HG03469 (cell line): ENCODE measurements around the gene ZFR2.

Experiments used
- ATAC-seq: cut with Tn5 transposase; IDR thresholded peaks from one replicate; pipeline ENCODE4 v1.9.1; 2021; ENCODE audit warnings: mild to moderate bottlenecking, moderate library complexity, moderate number of reproducible peaks; ENCODE audit not compliant: unreplicated experiment

Gene ZFR2

DNA sequence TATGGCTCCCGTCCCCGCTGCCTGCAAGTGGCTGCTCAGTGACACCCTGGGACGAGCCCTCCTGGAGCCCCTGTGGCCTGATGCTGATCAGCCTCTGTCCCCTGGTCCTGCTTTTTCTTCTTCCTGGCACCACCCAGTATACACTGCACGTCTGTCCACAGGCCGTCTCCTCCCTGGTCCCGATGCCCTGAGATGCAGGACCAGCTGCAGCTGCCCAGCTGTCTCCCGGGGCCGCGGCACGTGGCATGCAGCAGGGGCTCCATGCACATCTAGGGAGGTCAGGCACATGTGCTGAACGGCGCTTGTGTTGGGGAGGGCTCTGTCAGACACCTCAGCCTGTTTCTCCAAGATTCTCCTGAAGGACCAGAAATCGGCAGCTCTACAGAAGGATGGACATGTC, 30.2 kb downstream of the ZFR2 start:
- ATAC-seq: no peak

DNA sequence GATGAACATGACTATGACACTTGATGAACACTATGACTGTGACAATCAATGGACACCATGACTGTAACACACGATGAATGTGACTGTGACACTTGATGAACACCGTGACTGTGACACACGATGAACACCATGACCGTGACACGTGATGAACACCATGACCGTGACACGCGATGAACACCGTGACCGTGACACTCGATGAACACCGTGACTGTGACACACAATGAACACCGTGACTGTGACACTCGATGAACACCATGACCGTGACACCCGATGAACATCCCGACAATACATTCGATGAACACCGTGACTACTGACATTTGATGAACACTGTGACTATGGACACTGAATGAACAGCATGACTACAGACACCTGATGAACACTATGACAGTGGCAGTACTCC, 30.9 kb downstream of the ZFR2 start:
- no peak for ATAC-seq

DNA sequence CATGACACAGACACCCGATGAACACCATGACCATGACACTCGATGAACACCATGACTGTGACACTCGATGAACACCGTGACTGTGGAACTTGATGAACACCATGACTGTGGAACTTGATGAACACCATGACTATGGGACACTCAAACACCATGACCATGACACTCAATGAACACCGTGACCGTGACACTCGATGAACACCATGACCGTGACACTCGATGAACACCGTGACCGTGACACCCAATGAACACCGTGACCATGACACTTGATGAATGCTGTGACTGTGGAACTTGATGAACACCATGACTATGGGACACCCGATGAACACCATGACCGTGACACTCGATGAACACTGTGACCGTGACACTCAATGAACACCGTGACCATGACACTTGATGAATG, 31.5 kb downstream of the ZFR2 start:
- no peak for ATAC-seq

DNA sequence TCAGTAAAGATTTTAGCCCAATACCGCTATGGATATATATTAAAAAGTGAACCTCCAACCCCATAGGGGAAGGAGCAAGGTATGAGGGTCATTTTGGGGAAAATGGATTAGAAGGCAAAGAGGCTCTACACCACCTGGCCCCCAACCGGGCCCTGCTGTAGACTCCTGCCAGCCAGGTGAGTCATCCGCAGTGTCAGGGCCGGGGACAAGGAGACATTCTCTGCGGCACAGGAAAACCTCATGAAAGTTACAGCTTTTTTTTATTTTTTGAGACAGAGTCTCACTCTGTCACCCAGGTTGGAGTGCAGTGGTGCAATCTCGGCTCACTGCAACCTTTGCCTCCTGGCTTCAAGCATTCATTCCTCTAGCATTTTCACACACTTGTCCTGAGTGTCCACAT, 32.0 kb downstream of the ZFR2 start:
- ATAC-seq: no peak

DNA sequence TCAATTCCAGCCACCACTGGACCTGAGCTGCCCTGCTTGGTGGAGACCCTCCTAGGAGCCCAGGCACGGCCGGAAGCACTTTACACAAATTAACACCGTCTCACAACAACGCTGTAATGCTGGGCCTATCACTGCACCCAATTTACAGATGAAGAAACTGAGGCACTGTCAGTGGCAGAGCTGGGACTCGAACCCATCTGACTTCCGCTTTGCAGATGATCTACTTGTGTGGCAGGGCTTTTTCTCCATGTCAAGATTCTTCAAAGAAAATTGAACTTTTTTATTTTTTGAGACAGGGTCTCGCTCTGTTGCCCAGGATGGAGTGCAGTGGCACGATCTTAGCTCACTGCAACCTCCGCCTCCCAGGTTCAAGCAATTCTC, 33.8 kb downstream of the ZFR2 start:
- ATAC-seq: no peak

DNA sequence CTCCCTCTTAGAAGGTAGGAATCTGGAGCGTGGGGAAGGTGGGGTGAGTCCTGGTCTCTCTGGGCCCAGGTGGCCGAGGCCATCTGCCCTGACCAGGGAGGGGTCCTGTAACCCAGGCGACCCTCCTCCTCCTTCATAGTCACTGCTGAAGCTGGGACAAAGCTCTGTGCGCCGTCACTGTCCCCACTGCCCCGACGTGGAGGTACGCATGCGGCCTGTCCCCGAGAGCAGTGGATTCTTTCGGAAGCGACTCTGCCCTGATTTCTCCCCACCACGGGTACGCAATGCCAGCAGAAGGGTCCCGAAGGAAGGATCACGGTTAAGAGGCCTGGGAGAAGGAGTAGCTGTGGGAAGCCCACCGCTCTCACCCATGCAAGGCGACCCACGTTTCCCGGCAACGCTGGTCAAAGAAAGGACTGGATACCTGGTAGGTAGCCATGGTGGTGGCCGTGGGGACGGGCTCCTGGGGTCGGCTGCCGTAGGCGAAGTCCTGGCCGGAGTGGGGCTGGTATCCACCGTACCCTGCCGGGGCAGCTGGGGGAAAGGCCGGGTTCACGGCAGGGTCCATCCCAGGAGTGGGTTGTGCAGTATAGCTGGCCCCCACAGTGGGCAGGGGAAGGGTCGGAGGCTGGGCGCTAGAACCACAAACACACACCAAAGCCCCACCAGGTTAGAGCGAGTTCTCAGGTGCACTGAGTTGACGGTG, 34.3 kb downstream of the ZFR2 start:
- ATAC-seq: no peak

DNA sequence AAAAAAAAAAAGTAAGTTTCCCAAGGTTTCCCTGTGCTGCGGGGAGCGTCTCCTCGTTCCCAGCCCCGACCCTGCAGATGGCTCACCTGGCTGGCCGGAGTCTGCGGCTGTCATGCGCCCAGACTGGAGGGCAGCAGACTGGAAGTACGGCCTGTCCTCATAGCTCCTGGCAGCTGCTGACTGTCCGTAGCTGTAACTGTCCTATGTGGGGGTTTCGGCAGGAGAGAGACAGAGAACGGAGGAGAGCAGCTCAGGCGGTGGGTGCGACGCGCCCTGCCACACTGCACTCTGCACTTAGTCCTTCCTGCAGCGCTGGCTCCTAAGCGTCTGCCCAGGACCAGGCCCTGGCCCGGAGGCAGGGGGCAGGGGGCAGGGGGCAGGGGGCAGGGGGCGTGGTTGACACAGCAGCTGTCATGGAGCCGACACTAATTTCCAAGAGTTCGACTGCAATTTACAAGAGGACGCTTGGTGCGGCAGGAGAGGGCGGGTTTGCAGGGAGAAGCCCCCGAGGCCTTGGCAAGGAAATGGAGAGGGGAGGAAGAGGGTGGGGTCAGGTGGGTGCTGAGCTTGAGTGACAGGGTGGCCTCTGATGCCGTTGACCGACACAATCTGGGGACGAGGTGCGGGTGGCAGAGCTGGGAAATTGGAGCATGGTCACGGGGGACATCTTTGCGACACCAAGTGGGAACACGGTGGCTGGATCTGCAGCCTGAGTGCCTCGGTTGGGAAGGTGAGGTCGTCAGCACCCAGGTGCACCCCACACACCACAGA, 35.1 kb downstream of the ZFR2 start:
- ATAC-seq: no peak

DNA sequence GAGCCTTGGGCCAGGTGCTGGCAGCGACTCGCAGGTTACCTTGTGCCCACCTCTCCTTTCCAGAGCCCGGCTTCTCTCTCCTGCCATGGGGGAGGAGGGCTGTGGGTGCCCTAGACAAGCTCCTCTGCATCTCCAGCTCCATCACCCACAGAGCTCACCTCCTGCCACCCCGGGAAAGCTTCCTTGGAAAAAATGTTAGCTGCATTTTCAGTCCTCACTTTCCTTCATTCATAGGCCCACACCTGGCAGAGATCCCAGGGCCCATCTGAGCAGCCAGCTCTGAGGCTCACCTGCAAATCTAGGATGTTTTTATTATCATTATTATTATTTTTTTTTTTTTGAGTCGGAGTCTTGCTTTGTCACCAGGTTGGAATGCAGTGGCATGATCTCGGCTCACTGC, 36.8 kb downstream of the ZFR2 start:
- no peak for ATAC-seq

DNA sequence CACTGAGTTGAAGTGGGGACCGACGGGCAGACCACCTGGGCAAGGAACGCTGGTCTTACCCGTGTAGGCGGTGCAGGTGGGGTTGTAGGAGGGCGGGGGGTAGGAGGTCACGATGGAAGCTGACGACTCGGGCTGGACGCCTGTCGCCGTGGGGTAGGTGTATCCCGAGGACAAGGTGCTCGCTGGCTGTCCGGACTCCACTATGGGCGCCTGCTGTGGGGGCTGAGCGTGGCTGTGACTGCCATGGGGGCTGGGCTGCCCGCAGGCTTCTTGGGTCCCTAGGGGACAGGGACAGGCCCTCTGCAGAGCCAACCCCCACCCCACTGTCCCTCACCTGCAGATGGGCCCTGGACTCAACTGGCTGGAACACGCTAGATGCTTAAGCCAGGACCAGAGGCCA, 37.2 kb downstream of the ZFR2 start:
- ATAC-seq: no peak

DNA sequence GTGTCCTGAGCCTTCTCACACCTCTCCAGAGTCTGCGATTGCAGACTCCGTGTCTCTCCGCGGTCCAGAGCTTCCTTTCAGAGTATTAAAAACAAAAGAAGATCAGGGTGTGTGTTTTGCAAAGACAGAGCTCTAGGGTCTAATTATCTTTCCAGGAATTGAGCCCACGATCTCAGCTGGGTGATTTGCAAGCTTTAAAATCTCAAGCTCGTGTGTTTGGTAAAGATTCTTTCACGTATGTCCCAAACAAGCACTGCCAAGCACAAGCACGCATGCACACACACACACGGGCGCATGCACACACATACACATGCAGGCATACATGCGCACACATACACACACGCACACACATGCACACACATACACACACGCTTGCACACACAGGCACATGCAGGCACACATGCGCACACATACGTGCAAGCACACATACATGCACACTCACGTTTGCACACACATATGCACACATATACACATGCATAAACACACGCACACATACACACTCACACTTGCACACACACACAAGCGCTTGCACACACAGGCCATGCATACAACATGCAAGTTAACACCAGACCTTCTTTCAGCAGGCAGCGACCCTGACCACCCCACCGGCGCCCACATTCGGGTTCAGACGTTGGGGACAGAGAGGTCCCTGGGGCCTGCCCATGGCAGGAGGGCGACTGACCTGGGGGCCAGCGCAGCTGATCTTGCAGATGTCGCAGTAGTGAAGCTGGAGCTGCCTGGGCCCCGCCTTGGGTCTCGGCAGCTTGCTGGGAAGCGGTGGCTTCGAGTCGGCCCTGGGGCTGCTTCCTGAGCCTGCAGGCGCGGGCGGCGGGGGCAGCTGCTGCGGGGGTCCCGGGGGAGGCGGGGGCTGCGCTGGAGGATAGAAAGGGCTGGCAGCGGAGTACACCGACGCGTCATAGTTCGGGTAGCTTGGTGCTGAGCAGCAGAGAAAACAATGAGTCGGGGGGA, 37.9 kb downstream of the ZFR2 start:
- ATAC-seq: no peak

DNA sequence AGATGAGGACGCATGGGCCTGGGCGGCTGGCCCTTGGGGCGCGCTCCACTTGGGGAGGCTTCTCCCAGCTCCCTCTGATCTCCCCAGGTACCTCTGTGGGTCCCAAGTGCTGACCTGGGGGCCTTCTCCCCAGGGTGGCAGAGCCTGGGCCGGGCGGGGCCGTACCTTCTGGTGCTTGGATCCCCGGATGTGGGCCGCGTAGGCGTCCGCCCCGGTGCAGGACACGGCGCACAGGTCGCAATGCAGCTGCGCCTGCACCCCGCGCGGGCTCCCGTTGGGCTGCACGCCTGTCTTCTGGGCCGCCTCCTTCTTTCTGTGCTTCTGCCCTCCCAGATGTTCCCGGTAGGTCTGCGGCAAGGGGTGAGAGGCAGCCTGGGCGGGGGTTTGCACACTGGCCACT, 41.5 kb downstream of the ZFR2 start:
- ATAC-seq: no peak

DNA sequence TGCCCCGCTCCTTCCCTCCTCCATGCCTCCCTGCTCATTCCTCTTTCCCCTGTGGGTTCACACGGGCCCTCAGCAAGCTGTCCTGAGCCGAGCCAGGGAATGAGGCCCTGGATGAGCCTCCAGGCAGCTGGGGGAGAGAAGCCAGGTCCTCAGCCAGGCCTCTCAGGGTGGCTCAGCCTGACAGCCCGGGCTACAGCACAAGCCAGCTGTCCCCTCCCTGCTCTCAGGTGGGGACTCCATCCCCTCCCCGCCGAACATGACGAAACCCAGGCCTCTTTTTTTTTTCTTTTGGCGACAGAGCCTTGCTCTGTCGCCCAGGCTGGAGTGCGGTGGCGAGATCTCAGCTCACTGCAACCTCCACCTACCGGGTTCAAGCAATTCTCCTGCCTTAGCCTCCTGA, 42.7 kb downstream of the ZFR2 start:
- no peak for ATAC-seq

DNA sequence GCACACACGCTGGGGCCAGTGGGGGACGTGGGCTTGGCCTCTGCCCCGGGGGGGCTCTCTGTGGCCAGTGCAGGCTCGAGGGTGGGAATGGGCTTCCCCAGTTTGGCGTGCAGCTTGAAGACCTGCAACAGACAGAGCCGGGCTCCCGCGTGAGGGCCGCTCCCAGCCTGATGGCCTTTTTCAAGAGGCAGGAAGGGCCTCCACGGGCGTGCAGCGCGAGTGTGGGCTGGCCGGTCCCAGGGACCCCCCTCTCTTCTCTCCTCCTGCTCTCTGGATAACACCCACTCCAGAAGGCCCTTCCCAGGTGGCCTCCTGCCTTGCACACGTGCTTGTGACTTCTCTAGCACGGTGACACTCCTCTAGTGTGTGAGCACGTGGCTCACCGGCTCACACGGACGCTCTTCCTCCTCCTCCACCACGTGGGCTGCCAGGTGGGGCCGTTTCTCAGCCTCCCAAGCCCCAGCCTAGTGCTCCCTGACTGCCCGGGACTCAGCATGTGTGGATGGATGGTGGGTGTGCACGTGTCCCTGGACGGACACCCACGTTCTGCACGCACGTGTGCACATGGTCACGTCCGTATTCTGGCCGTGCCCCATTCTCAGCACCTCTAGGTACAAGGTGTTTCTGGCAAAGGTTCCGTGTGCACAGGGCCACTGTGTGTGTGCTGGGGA, 43.4 kb downstream of the ZFR2 start:
- ATAC-seq: no peak

DNA sequence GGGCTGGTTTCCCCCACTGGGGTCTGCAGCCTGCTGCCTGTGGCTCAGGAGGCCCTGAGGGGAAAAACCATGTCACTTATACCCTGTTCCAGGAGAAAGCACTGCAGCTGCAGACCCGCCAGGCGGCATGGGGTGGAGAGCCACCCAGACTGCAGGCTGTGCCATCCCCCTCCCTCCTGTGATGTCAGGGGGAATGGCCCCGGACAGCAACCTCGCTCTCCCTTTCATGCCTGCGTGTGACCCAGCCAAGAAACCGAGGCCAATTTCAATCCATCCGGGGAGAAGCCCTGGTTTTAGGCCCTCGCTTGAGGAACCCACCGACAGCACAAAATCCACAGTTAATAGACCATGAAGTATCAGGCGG, 45.5 kb downstream of the ZFR2 start:
- no peak for ATAC-seq

DNA sequence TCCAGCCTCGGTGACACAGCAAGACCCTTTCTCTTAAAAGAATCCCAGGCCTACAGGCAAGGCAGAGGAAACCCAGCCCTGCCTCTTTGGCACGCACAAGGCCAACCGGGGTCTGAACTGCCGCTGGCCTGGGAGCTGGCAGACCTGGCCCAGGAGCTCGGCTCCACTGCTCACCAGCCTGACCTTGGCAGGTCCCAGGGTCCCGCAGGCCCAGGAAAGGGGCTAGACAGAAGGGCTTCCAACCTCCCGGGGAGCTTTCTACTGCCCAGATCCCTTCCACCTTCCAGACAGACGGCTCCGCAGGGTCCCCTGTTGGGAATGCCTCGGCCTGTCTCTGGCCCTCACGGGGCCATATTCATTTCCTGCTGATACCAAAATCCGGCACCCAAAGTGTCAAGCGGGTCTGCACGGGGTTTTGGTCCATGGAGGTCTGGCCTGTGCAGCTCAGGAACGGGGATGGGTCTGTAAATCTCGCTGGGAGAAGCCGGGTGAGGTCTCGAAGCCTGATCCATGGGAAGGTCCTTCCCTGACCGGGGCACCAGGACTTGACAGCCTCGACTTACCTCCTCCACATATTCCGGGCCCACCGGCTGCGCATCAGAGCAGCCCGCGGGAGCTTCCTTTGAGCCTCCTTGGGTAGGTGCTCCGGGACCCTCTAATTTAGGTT, 46.0 kb downstream of the ZFR2 start:
- no peak for ATAC-seq

DNA sequence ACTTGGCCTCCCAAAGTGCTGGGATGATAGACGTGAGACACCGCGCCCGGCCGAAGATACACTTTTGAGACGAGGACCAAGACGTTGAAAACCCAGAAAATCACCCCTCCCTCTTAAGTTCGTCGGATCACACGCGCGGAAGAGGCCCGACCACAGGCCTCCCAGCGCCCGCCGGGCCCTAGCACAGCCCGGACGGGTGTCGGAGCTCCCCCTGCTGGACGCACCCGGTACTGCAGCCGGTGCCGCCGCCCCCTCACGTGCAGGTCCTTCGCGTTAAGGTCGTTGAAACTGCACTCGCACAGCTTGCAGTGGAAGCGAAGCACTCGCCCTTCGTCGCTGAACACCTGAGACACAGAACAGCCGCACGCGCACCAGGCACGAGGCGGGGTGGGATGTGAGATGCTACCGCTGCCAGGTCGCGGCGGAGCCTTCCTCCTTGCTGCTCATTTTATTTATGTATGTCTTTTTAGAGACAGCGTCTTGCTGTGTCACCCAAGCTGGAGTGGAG, 46.9 kb downstream of the ZFR2 start:
- no peak for ATAC-seq

DNA sequence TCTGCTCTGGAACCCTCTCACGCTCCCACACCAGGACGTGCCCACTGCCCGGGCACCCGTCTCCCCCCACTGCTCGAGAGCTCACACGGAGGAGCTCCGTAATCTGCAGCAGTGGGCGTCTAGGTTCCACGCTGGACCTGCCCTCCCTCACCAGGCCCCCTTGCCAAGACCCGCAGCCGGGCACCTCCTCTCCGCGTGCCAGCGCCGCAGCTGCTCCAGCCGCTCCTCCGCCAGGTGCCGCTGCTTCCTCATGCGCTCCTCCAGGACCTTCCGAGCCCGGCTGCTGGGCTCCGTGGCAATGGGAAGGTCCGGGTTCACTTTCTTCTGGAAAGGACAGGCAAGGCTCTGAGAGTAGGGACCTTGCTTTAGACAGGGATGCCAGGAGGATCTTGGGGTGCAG, 47.7 kb downstream of the ZFR2 start:
- ATAC-seq: no peak

DNA sequence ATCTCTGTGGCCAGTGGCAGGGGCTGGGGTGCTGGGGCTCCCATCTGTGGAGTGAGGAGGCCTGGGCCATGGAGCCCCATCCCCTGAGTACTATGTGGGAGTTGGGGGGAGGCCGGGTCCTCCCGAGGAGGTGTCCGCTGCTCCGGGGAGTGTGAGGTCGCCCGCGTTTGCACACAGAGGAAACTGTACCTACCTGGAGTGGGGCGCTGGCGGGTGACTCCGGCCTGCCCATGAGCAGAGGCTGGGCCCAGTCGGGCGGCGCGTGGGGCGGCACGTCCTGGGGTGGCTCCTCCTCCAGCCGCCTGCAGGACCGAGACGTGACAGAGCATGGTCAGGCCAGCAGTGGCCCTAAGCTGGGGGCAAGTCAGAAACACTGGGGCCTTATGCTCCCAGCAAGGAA, 48.8 kb downstream of the ZFR2 start:
- ATAC-seq: no peak

DNA sequence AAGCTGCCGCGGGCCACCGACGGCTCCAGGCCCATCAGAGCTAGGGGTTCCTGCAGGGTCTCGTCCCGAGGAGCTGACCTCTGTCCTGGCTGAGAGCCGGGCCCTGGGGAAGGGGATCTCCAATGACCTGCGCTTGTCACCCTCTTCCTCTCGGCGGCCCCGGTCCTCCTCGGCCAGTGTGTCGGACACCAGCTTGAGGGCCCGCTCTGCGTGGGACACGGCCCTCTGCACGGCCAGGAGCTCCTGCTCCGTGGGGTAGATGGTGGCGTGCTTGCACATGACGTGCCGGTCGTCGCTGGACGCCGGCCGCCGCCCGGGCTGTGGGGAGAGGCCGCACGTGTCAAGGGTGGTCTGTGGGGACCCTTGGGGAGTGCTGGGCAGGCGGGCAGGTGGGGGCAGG, 49.9 kb downstream of the ZFR2 start:
- no peak for ATAC-seq

DNA sequence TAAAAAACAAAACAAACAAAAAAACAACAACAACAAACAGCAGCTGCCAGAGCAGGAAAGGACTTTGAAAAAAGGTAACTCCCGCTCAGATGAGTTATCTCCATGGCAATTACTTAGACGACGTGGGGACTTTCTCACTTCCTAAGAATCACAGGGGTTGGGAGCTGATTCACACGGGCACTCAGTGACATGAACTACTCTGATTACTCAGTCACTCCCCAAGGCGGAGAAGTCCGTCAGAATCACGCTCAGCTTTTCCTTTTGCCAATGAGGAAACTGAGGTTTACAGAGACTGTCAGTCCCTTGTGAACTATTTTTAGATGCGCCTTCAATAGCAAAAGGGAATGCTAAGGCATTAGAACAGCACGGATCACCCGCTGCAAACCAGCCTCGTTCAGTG, 50.4 kb downstream of the ZFR2 start:
- ATAC-seq: no peak
